Loucy (cell line): Measurements from ENCODE around the gene NELFB.

Experiments used
- EZH2phosphoT487 ChIP-seq: fragments of 200-600 bp; IDR thresholded peaks from 2 replicates; pipeline ENCODE4 v1.6.1; 2018; ENCODE audit warnings: antibody characterized with exemption, mild to moderate bottlenecking, moderate library complexity, borderline replicate concordance
- TF ChIP-seq, protein P1 (sequence below): fragments of 200-600 bp; sonication (generic); conservative IDR thresholded peaks from 2 replicates; pipeline ENCODE4 v1.5.1; 2014; ENCODE audit warnings: mild to moderate bottlenecking, antibody characterized with exemption, low read length

DNA sequence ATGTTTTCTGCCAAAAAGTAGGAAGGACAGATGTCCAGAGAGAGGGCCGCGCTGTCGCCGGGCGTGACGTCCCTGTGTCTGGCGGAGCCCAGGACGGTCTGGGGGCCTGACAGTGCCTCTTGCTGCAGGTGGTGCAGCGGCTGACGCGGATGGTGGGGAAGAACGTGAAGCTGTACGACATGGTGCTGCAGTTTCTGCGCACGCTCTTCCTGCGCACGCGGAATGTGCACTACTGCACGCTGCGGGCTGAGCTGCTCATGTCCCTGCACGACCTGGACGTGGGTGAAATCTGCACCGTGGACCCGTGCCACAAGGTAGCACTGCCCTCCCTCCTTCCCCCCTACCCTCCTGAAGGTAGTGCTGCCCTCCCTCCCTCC is 7.8 kb downstream of the NELFB start:
- TF ChIP-seq, protein P1, sequence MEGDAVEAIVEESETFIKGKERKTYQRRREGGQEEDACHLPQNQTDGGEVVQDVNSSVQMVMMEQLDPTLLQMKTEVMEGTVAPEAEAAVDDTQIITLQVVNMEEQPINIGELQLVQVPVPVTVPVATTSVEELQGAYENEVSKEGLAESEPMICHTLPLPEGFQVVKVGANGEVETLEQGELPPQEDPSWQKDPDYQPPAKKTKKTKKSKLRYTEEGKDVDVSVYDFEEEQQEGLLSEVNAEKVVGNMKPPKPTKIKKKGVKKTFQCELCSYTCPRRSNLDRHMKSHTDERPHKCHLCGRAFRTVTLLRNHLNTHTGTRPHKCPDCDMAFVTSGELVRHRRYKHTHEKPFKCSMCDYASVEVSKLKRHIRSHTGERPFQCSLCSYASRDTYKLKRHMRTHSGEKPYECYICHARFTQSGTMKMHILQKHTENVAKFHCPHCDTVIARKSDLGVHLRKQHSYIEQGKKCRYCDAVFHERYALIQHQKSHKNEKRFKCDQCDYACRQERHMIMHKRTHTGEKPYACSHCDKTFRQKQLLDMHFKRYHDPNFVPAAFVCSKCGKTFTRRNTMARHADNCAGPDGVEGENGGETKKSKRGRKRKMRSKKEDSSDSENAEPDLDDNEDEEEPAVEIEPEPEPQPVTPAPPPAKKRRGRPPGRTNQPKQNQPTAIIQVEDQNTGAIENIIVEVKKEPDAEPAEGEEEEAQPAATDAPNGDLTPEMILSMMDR: no peak
- TF ChIP-seq EZH2phosphoT487: no peak
